Measurements from ENCODE around the gene PDGFB. TPM values are rescaled to one million over a fixed set of nuclear protein-coding genes. Genes with fewer than 3 reads are reported as not detected.

PDGFB gene
- total RNA-seq, 6 donors from 2014 or later = 15.4 to 41.7 (median 24.1) TPM

DNA sequence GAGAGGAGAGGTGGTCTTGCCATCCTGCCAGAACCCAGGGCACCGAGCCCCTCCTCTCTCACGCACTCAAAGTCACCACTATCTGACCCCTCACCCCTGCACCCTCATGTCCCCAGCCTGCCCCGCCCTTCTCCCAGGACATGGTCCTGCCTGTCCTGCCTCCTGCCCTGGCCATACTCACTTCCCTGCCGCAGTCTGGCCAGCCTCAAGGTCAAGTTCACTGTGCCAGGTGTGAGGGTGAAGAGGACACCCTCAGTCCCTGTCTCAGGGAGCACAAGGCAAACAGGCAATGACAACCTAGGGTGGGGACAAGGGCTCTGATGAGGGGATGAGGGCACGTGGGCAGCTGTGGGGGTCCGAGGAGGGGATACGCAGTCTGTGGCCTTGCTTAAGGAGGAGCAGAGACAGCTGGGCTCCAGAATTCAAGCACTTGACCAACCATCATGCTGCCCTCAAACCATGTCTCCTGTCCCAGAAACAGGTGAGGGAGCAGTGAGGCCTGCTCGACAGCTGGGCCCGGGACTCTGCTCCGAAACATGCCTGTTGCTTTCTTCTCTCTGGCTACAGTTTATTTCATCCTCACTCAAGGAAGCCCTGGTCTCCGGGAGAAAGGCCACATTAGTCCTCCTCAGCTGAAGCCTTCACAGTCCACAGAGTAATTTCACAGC is 36.6 kb downstream of the PDGFB start:
- TF ChIP-seq EP300 (IDR thresholded peaks at IDR 0.05) = no peak
- TF ChIP-seq POLR2A (IDR thresholded peaks at IDR 0.05) = no peak
- TF ChIP-seq, protein P1, sequence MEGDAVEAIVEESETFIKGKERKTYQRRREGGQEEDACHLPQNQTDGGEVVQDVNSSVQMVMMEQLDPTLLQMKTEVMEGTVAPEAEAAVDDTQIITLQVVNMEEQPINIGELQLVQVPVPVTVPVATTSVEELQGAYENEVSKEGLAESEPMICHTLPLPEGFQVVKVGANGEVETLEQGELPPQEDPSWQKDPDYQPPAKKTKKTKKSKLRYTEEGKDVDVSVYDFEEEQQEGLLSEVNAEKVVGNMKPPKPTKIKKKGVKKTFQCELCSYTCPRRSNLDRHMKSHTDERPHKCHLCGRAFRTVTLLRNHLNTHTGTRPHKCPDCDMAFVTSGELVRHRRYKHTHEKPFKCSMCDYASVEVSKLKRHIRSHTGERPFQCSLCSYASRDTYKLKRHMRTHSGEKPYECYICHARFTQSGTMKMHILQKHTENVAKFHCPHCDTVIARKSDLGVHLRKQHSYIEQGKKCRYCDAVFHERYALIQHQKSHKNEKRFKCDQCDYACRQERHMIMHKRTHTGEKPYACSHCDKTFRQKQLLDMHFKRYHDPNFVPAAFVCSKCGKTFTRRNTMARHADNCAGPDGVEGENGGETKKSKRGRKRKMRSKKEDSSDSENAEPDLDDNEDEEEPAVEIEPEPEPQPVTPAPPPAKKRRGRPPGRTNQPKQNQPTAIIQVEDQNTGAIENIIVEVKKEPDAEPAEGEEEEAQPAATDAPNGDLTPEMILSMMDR (IDR thresholded peaks at IDR 0.05) = no peak
- no peak for TF ChIP-seq POLR2AphosphoS5 (IDR thresholded peaks at IDR 0.05)
- H3K27me3 ChIP-seq = no peaks in the 10 kb centered on the region
- no peak overlapping the region for H3K27ac ChIP-seq
- DNase-seq (peak in 1 of 2 donors; percentile 14), ATAC-seq (ENCODE audit: low FRiP score in 2 of 2) (peak in 1 of 2 donors; percentile 23)
- 88 to 89% methylated on average over 10 to 11 of the region's 11 CpGs for WGBS, 2 donors
- no peaks in the 10 kb centered on the region for H3K36me3 ChIP-seq
- H3K4me1 ChIP-seq = peaks cover 3 to 18% (median 11%) of the 10 kb centered on the region in 4 donors
- no peak overlapping the region for H3K4me3 ChIP-seq
- no peaks in the 10 kb centered on the region for H3K9me3 ChIP-seq

DNA sequence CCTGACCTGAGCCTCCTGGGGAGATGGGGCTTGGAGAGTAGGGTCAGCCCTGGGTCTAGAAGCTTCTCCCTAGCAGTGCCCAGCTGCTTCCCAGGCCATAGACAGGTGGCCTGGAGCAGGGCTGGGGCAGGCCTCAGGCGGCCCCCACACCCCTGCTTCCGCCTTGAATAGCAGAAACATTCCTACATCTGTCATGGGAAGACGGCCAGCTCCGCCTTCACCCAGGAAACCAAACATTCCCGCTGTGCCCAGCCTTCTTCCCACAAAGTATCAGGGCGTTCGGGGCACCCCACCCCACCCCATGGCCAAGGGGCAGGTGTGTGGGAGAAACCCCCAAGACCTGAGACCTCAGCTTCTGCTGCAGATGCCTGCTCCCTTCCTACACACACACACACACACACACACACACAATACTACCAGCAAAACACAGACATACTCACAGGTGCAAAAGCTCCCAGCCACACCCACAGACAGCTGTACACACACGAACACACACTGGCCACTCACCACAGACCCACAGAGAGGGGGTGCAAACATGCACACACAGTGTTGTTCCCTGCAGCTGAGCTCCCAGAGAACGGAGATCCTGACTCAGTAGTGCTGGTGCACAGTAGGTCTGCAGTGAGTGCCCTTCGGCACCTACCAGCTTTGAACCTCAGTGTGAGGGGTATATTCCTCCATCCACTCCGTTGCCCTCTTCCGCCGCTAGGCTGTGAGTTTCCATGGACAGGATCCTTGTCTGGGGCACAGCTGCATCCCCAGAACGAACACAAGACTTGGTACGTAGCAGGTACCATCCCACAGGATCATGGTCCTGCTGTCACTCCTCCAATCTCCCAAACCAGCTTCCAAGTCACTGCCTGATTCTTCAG is 37.4 kb downstream of the PDGFB start:
- no peaks in the 10 kb centered on the region for H3K27me3 ChIP-seq

DNA sequence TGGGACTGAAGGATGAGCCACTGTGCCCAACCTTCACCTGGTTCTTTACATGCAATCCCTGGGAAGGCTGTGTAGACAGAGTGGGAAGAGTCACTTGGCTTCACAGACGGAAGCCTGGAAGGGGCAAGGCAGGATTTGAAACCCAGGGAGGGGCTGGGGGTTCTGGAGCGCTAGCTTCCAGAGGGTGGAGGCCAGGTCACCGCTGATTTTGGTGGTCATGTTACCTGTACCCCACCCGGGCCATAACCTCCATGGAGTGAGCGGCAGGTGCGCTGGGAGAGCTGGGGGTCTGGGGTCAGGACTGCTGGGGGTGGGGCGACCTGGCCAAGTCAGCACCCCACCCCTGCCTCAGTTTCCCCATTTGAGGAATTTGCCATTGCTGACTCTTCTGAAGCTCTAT is 38.3 kb downstream of the PDGFB start:
- H3K27me3 ChIP-seq = no peaks in the 10 kb centered on the region
- H3K36me3 ChIP-seq = no peaks in the 10 kb centered on the region
- ATAC-seq (ENCODE audit: low FRiP score in 2 of 2) (no peak), DNase-seq (no peak)
- no peaks in the 10 kb centered on the region for H3K9me3 ChIP-seq
- peaks cover 6 to 27% (median 16%) of the 10 kb centered on the region in 4 donors for H3K4me1 ChIP-seq
- no peak overlapping the region for H3K4me3 ChIP-seq
- 91 to 95% methylated on average over 7 of the region's 7 CpGs for WGBS, 2 donors
- no peak for TF ChIP-seq EP300 (IDR thresholded peaks at IDR 0.05)
- TF ChIP-seq POLR2A (IDR thresholded peaks at IDR 0.05) = no peak
- TF ChIP-seq POLR2AphosphoS5 (IDR thresholded peaks at IDR 0.05) = no peak
- TF ChIP-seq, protein P1 (IDR thresholded peaks at IDR 0.05) = no peak
- no peak overlapping the region for H3K27ac ChIP-seq

More for the DNA sequence above, 37.4 kb downstream of the PDGFB start:
- TF ChIP-seq, protein P1 (IDR thresholded peaks at IDR 0.05) = no peak
- no peak for TF ChIP-seq POLR2AphosphoS5 (IDR thresholded peaks at IDR 0.05)
- no peak for TF ChIP-seq POLR2A (IDR thresholded peaks at IDR 0.05)
- no peak for TF ChIP-seq EP300 (IDR thresholded peaks at IDR 0.05)
- Histone ChIP-seq H3K9me3 (no peaks in the 10 kb centered on the region), H3K36me3 (no peaks in the 10 kb centered on the region), H3K4me1 (peaks cover 6 to 24% (median 16%) of the 10 kb centered on the region in 4 donors), H3K27ac (no peak overlapping the region), H3K4me3 (no peak overlapping the region)
- WGBS, 2 donors = 47 to 64% methylated on average over 11 to 14 of the region's 15 CpGs
- DNase-seq (no peak), ATAC-seq (ENCODE audit: low FRiP score in 2 of 2) (peak; percentile 11 to 47)

DNA sequence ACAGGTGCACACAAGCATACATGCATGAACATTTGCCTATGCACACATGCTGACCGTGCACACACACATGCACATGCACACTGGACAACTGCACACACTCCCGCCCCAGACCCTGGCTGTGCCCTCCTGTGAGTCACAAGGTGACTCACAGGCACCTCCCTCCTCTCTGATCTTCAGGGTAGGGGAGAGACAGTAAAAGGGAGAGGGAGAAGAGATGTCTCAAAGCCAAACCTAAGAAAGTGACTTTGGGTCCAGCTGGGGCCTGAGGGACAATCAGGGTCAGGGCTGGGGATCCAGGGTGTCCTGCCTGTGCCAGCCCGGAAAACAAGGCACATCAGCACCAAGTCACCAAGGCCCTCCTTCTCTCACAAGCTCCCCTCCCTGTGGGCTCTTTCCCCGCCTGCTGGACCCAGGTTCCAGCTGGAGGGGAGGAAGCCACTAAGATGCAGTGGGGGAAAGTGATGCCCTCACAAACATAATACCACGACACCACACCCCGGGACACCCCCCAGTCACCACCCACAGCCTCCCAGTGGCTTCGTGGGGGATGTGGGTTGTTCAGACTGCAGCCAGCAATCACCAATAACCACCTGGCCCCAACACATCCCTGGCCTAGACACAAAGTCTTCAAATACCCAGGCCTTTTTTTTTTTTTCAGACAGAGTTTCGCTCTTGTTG is 39.3 kb downstream of the PDGFB start:
- ATAC-seq (ENCODE audit: low FRiP score in 2 of 2) (peak in 1 of 2 donors; percentile 30), DNase-seq (no peak)
- peaks cover 6 to 27% (median 16%) of the 10 kb centered on the region in 4 donors for H3K4me1 ChIP-seq
- no peaks in the 10 kb centered on the region for H3K9me3 ChIP-seq
- H3K27me3 ChIP-seq = no peaks in the 10 kb centered on the region
- WGBS, 2 donors = 74 to 76% methylated on average over 7 of the region's 8 CpGs
- H3K36me3 ChIP-seq = no peaks in the 10 kb centered on the region
- no peak overlapping the region for H3K4me3 ChIP-seq
- H3K27ac ChIP-seq = no peak overlapping the region
- no peak for TF ChIP-seq EP300 (IDR thresholded peaks at IDR 0.05)
- TF ChIP-seq POLR2AphosphoS5 (IDR thresholded peaks at IDR 0.05) = no peak
- TF ChIP-seq, protein P1 (IDR thresholded peaks at IDR 0.05) = no peak
- TF ChIP-seq POLR2A (IDR thresholded peaks at IDR 0.05) = no peak

Measured in upper lobe of left lung (tissue), 6 donors.